RKO (cell line): Measurements from ENCODE around the gene USP25.
"Not testable (repeated sequence)": the region's sequence is repeated elsewhere in the genome, so short reads cannot be mapped to it uniquely, and the experiment has no call there.

Source experiments
- DNase-seq: peaks from one replicate; pipeline ENCODE4 v3.0.0-alpha.2; 2016; ENCODE audit warnings: low spot score

The USP25 gene

GRCh38 chr21:15731243-15731613, 1.4 kb downstream of the USP25 start:
- peak; percentile 72 for DNase-seq

GRCh38 chr21:15732290-15732995, 2.7 kb downstream of the USP25 start:
- DNase-seq = peak; percentile 86

- DNase-seq = no peak
Observed at GRCh38 chr21:15732996-15733329, 3.2 kb downstream of the USP25 start.

- no peak for DNase-seq
Observed at GRCh38 chr21:15735409-15735808, 5.6 kb downstream of the USP25 start.

- not testable (repeated sequence) for DNase-seq
Observed at GRCh38 chr21:15735931-15736330, 6.1 kb downstream of the USP25 start.

GRCh38 chr21:15738779-15739178, 9.0 kb downstream of the USP25 start:
- not testable (repeated sequence) for DNase-seq

- no peak for DNase-seq
Observed at GRCh38 chr21:15740383-15740782, 10.6 kb downstream of the USP25 start.

- DNase-seq = no peak
Observed at GRCh38 chr21:15741510-15741909, 11.7 kb downstream of the USP25 start.

GRCh38 chr21:15742052-15742670, 12.4 kb downstream of the USP25 start:
- no peak for DNase-seq

- no peak for DNase-seq
Observed at GRCh38 chr21:15742694-15743093, 12.9 kb downstream of the USP25 start.

GRCh38 chr21:15743593-15743992, 13.8 kb downstream of the USP25 start:
- no peak for DNase-seq

GRCh38 chr21:15744926-15745325, 15.1 kb downstream of the USP25 start:
- no peak for DNase-seq

GRCh38 chr21:15748586-15748985, 18.8 kb downstream of the USP25 start:
- no peak for DNase-seq

GRCh38 chr21:15749082-15749860, 19.5 kb downstream of the USP25 start:
- DNase-seq = no peak

- no peak for DNase-seq
Observed at GRCh38 chr21:15749861-15750159, 20.0 kb downstream of the USP25 start.

GRCh38 chr21:15751037-15751436, 21.3 kb downstream of the USP25 start:
- DNase-seq = no peak

- DNase-seq = no peak
Observed at GRCh38 chr21:15751546-15751945, 21.8 kb downstream of the USP25 start.

- DNase-seq = no peak
Observed at GRCh38 chr21:15752763-15753407, 23.1 kb downstream of the USP25 start.

GRCh38 chr21:15753741-15754140, 24.0 kb downstream of the USP25 start:
- no peak for DNase-seq

- no peak for DNase-seq
Observed at GRCh38 chr21:15754640-15755039, 24.9 kb downstream of the USP25 start.

GRCh38 chr21:15755125-15755524, 25.3 kb downstream of the USP25 start:
- no peak for DNase-seq

GRCh38 chr21:15759469-15759868, 29.7 kb downstream of the USP25 start:
- no peak for DNase-seq

GRCh38 chr21:15761507-15762100, 31.8 kb downstream of the USP25 start:
- DNase-seq = no peak
